Measurements from ENCODE around the gene TEX14. TPM values are rescaled to one million over a fixed set of nuclear protein-coding genes. Genes with fewer than 3 reads are reported as not detected.

The TEX14 gene
- total and polyA plus RNA-seq, 8 donors = 0.47 to 2.1 (median 1.3) TPM

- Histone ChIP-seq H3K4me3 (no peak overlapping the region), H3K9me3 (no peaks in the 10 kb centered on the region), H3K36me3 (no peaks in the 10 kb centered on the region), H3K27ac (no peak overlapping the region), H3K4me1 (peaks cover 0 to 15% of the 10 kb centered on the region in 2 donors), H3K27me3 (no peaks in the 10 kb centered on the region)
- no peak for ATAC-seq
- DNase-seq = no peak
- intact Hi-C loops (cut with DNase I) = no loop called here
- TF ChIP-seq CTCF (IDR thresholded peaks at IDR 0.05) = no peak
These were observed 126.2 kb downstream of the TEX14 start for GRCh38 chr17:58565389-58566311.

- H3K36me3 ChIP-seq = no peaks in the 10 kb centered on the region
- H3K27ac ChIP-seq = no peak overlapping the region
- ATAC-seq = no peak
- no peak for DNase-seq
- no peaks in the 10 kb centered on the region for H3K27me3 ChIP-seq
- peaks cover 0 to 15% of the 10 kb centered on the region in 2 donors for H3K4me1 ChIP-seq
- intact Hi-C loops (cut with DNase I) = no loop called here
- H3K4me3 ChIP-seq = no peak overlapping the region
- no peaks in the 10 kb centered on the region for H3K9me3 ChIP-seq
- TF ChIP-seq CTCF (IDR thresholded peaks at IDR 0.05) = no peak
These were observed 126.9 kb downstream of the TEX14 start for GRCh38 chr17:58564971-58565370.

- DNase-seq (no peak), ATAC-seq (no peak)
- TF ChIP-seq CTCF (IDR thresholded peaks at IDR 0.05) = no peak
- Histone ChIP-seq H3K27ac (no peak overlapping the region), H3K4me1 (peaks cover 0 to 13% of the 10 kb centered on the region in 2 donors), H3K4me3 (no peak overlapping the region), H3K27me3 (no peaks in the 10 kb centered on the region), H3K36me3 (no peaks in the 10 kb centered on the region), H3K9me3 (no peaks in the 10 kb centered on the region)
- intact Hi-C loops (cut with DNase I) = no loop called here
These were observed 127.6 kb downstream of the TEX14 start for GRCh38 chr17:58564243-58564642.

GRCh38 chr17:58560511-58560910 lies 131.3 kb downstream of the TEX14 start:
- Histone ChIP-seq H3K36me3 (no peaks in the 10 kb centered on the region), H3K4me1 (peaks cover 0 to 10% of the 10 kb centered on the region in 2 donors), H3K27me3 (no peaks in the 10 kb centered on the region), H3K27ac (no peak overlapping the region), H3K9me3 (no peaks in the 10 kb centered on the region), H3K4me3 (no peak overlapping the region)
- ATAC-seq = no peak
- no peak for TF ChIP-seq CTCF (IDR thresholded peaks at IDR 0.05)
- no peak for DNase-seq
- intact Hi-C loops (cut with DNase I) = no loop called here

GRCh38 chr17:58557981-58558380 lies 133.9 kb downstream of the TEX14 start:
- no peak overlapping the region for H3K27ac ChIP-seq
- intact Hi-C loops (cut with DNase I) = no loop called here

More at GRCh38 chr17:58557981-58558380, 133.9 kb downstream of the TEX14 start:
- Histone ChIP-seq H3K9me3 (no peaks in the 10 kb centered on the region), H3K4me1 (peaks cover 0 to 10% of the 10 kb centered on the region in 2 donors), H3K27me3 (no peaks in the 10 kb centered on the region), H3K36me3 (no peaks in the 10 kb centered on the region), H3K4me3 (no peak overlapping the region)
- no peak for DNase-seq
- no peak for ATAC-seq
- TF ChIP-seq CTCF (IDR thresholded peaks at IDR 0.05) = no peak
